ENCODE data around the gene SLC8B1. TPM values are rescaled to one million over a fixed set of nuclear protein-coding genes. Genes with fewer than 3 reads are reported as not detected.

SLC8B1 gene
- total RNA-seq, 1 experiment from 2014 or later, result 30.9 TPM

GRCh38 chr12:113292547-113292946, 42.4 kb downstream of the SLC8B1 start:
- H3K79me2 ChIP-seq (ENCODE audit: insufficient read depth, low read length), result no peaks in the 10 kb centered on the region
- no peaks in the 10 kb centered on the region for H3K4me1 ChIP-seq (ENCODE audit: control insufficient read depth in 1 of 2, insufficient read depth in 2 of 2, low read length in 2 of 2)
- H3K27me3 ChIP-seq (ENCODE audit: insufficient read depth, low read length), result no peaks in the 10 kb centered on the region
- no peak overlapping the region for H3K9ac ChIP-seq (ENCODE audit: low read length)
- no peak overlapping the region for H3K27ac ChIP-seq (ENCODE audit: low read depth, low read length)
- H2AFZ ChIP-seq (ENCODE audit: low read depth, low read length, poor library complexity, severe bottlenecking), result no peak overlapping the region
- no peak for ATAC-seq
- H3K9me3 ChIP-seq (ENCODE audit: control insufficient read depth in 1 of 2, insufficient read depth in 1 of 2, low read depth in 1 of 2, low read length in 2 of 2), result no peaks in the 10 kb centered on the region
- POLR2A ChIA-PET, result no interaction called here
- no peak overlapping the region for H3K4me3 ChIP-seq (replicated peaks in 1 of 2; ENCODE audit: low read depth in 1 of 2, low read length in 2 of 2)
- CTCF ChIA-PET, result no interaction called here
- TF ChIP-seq ZFX (IDR thresholded peaks at IDR 0.05) (no peak), POLR2AphosphoS5 (IDR thresholded peaks at IDR 0.05; ENCODE audit: low read depth, low read length) (no peak), CBX3 (IDR thresholded peaks at IDR 0.05; ENCODE audit: low read depth) (no peak), JUND (IDR thresholded peaks at IDR 0.05) (no peak), POLR2A (IDR thresholded peaks at IDR 0.05; ENCODE audit: borderline replicate concordance, extremely low read depth, insufficient read depth, insufficient read length) (no peak), ATF3 (IDR thresholded peaks at IDR 0.05) (no peak), MAX (IDR thresholded peaks at IDR 0.05) (no peak), FOSL1 (IDR thresholded peaks at IDR 0.05; ENCODE audit: low read depth) (no peak), RAD21 (IDR thresholded peaks at IDR 0.05; ENCODE audit: low read depth) (no peak), ZNF274 (IDR thresholded peaks at IDR 0.05; ENCODE audit: low read depth, low read length) (no peak), EGR1 (IDR thresholded peaks at IDR 0.05; ENCODE audit: low read depth) (no peak), YY1 (IDR thresholded peaks at IDR 0.05; ENCODE audit: extremely low read depth, insufficient replicate concordance, low read depth, low read length) (no peak), ZBTB33 (IDR thresholded peaks at IDR 0.05; ENCODE audit: extremely low read depth, insufficient replicate concordance, low read length) (no peak), EZH2phosphoT487 (IDR thresholded peaks at IDR 0.05; ENCODE audit: borderline replicate concordance) (no peak), CEBPB (IDR thresholded peaks at IDR 0.05; ENCODE audit: low read depth) (no peak), SIN3A (IDR thresholded peaks at IDR 0.05; ENCODE audit: low read depth) (no peak), ELF1 (IDR thresholded peaks at IDR 0.05; ENCODE audit: borderline replicate concordance, low read depth) (no peak)
- TF ChIP-seq, protein P1, sequence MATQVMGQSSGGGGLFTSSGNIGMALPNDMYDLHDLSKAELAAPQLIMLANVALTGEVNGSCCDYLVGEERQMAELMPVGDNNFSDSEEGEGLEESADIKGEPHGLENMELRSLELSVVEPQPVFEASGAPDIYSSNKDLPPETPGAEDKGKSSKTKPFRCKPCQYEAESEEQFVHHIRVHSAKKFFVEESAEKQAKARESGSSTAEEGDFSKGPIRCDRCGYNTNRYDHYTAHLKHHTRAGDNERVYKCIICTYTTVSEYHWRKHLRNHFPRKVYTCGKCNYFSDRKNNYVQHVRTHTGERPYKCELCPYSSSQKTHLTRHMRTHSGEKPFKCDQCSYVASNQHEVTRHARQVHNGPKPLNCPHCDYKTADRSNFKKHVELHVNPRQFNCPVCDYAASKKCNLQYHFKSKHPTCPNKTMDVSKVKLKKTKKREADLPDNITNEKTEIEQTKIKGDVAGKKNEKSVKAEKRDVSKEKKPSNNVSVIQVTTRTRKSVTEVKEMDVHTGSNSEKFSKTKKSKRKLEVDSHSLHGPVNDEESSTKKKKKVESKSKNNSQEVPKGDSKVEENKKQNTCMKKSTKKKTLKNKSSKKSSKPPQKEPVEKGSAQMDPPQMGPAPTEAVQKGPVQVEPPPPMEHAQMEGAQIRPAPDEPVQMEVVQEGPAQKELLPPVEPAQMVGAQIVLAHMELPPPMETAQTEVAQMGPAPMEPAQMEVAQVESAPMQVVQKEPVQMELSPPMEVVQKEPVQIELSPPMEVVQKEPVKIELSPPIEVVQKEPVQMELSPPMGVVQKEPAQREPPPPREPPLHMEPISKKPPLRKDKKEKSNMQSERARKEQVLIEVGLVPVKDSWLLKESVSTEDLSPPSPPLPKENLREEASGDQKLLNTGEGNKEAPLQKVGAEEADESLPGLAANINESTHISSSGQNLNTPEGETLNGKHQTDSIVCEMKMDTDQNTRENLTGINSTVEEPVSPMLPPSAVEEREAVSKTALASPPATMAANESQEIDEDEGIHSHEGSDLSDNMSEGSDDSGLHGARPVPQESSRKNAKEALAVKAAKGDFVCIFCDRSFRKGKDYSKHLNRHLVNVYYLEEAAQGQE (IDR thresholded peaks at IDR 0.05; ENCODE audit: low read depth), result no peak
- H3K9me2 ChIP-seq (ENCODE audit: insufficient read depth), result no peaks in the 10 kb centered on the region
- BruUV-seq (replicated peaks), result no TSS peak
- H3K4me2 ChIP-seq (ENCODE audit: low read length), result no peak overlapping the region
- no peaks in the 10 kb centered on the region for H3K36me3 ChIP-seq (ENCODE audit: control insufficient read depth in 1 of 2, insufficient read depth in 2 of 2, low read length in 2 of 2)
- no peaks in the 10 kb centered on the region for H4K20me1 ChIP-seq (ENCODE audit: insufficient read depth)
- RAD21 ChIA-PET (ENCODE audit: low non-redundant PET in 1 of 2, low total read pairs in 2 of 2, uncharacterized antibody in 2 of 2, unreplicated experiment in 2 of 2), result no interaction called here
- intact Hi-C loops (cut with micrococcal nuclease), result no loop called here
- no peak for DNase-seq (ENCODE audit: low read depth, low spot score)
